COLO668 (cell line): ENCODE data around the gene PROZ.

Source experiments
- DNase-seq: peaks from one replicate; lab custom pipeline; 2025; ENCODE audit not compliant: unreplicated experiment; lab: John Stamatoyannopoulos, UW

PROZ gene

GRCh38 chr13:113171250-113172125 lies 13.0 kb downstream of the PROZ start:
- no peak for DNase-seq

DNA sequence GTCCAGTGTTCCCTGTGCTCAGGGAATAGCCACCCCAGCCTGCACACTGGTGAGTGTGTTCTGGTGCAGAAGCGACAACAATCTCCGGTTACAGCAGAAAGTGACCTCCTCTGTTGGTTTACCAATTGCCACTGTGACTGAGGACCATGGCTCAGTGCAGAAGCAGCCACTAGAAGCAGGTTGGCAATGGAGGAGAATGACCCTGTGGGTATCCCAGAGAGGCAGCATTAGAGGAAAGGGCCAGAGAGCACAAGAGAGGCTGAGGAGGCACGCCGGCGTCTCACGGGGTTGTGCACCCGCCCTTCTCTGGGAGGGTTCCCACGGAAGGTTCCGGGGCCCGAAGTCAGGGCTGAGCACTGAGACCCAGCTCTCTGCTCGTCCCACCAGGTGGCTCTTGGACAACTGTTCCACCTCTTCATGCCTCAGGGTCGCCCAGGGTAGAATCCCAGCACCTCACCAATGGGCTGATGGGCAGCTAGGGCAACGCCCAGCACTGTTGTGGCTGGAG lies 14.0 kb downstream of the PROZ start:
- no peak for DNase-seq

DNA sequence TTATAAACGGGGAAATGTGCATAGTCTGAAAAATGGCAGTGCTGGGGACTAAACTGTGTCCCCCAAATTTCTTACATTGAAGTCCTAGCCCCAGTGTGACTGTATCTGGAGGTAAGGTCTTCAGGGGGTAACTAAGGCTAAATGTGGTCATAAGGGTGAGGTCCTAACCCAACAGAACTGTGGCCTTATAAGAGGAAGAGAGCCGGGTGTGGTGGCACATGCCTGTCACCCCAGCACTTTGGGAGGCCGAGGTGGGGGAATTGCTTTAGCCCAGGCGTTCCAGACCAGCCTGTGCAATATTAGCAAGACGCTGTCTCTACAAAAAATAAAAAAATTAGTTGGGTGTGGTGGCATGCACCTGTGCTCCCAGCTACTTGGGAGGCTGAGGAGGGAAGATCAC lies 17.8 kb downstream of the PROZ start:
- DNase-seq = no peak

- no peak for DNase-seq
Observed at GRCh38 chr13:113176822-113177221, 18.4 kb downstream of the PROZ start.

GRCh38 chr13:113178070-113178895 lies 19.8 kb downstream of the PROZ start:
- DNase-seq = no peak

DNA sequence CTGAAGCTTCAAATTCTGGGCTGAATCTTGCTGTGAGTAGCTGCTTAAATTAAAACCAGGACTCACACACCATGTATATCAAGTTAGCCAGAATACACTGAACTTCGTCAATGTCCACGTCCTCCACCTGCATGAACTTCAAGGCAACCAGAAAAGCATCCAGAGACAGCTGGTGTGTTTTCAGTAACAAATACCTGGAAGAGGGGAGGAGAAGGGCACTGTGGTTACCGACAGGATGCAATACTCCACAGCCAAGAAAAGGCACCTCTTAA lies 20.4 kb downstream of the PROZ start:
- no peak for DNase-seq

DNA sequence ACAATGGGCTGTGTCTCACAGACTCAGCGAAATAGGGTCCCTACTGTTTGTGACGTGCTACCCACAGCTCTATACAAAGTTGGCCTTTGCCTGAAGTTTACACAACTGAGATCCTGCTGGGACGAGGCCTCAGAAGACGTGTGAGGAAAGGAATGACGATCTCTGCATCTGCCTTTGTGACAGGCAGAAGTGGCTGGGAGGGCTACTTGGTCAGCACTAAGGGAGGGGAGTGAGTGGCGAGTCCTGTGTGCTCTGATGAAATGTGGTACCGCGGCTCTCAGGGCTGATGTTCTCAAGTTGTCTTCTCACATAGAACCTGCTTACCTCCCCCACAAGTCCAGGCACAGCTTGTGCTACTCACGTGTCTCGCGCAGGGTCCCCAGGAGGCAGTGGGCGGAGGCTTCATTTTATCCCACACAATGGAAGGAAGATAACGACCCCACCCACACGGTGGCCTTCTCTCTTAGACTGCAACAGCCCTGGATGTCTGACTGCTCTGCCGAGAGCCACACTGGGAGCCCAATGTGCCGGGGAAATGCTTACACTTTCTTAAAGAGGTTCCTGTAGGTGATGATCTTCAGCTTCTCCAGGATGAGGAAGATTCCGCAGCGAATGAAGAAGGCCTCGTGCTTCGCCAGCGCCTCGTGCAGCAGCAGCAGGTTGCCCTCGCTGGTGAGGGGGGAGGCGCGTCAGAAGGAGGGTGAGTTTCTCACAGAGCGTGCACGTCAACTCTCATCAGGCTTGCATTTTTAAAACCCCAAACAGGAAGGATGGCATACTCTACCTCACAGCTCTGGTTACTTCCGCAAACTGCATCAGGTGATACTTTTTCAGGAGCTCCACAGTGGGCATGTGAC lies 21.2 kb downstream of the PROZ start:
- DNase-seq = no peak

DNA sequence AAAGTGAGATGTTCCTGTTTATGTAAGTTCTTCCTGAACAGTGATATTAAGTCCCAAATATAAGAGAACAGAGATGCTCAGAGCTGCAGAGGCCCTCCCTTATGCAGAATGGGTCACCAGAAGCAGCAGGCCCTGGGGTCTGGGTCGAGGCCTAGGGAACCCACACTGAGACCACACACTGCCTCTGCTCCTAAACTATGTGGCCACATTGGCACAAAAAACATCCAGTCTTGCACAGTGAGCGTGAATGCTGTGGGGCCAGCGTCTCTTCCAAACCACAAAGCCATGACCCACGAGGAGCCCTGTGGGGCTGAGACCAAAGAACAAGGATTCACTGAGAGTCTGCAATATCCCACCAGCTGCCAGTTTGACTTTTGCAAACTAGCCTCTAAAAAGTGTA lies 23.6 kb downstream of the PROZ start:
- no peak for DNase-seq

- no peak for DNase-seq
Observed at GRCh38 chr13:113183450-113184129, 25.1 kb downstream of the PROZ start.

- DNase-seq = no peak
Observed at GRCh38 chr13:113184568-113185440, 26.4 kb downstream of the PROZ start.

DNA sequence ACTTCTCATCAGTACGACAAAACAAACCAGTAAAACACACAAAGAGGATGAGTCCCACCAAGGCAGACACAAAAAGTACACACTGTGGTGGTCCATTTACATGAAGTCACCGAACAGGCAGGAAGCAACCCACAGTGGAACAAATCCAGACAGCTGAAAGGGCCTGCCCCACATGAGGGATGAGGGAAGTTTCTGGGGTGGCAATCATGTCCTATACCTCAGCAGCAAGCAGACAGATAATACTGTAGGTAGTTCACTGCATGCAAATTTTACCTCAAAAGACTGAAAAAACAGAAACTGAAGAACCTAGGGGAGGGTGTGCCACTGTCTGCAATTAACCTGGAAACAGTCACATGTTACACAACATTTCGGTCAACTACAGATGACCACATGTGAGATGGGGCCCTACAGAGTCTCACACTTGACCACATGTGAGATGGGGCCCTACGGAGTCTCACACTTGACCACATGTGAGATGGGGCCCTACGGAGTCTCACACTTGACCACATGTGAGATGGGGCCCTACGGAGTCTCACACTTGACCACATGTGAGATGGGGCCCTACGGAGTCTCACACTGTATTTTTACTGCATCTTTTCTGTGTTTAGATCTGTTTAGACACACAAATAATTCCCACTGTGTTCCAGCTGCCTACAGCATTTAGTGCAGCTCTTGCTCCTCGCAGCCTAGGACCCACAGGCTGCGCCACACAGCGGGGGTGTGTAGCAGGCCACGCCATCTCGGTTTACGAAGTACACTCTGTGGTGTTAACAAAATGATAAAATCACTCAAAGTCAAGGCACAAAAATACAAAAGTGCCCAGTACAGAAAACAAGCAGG lies 27.8 kb downstream of the PROZ start:
- no peak for DNase-seq

DNA sequence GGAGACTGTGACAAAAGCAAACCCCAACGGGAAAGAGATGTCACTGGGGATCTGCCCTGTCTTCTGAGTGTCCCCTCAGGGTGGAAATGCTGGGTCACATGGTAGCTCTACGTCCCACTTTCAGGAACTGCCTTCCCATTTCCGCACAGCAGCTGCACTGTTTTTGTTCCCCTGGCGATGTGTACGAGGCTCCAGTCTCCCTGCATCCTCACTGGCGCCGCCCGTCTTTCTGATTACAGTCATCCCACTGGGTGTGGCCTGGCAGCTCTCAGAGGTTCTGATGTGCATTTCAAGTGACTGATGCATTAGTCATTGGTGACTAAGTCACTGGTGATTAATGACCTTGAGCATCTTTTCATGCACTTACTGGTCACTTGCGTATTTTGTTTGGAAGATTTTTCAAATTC lies 28.8 kb downstream of the PROZ start:
- DNase-seq = peak; percentile 58

DNA sequence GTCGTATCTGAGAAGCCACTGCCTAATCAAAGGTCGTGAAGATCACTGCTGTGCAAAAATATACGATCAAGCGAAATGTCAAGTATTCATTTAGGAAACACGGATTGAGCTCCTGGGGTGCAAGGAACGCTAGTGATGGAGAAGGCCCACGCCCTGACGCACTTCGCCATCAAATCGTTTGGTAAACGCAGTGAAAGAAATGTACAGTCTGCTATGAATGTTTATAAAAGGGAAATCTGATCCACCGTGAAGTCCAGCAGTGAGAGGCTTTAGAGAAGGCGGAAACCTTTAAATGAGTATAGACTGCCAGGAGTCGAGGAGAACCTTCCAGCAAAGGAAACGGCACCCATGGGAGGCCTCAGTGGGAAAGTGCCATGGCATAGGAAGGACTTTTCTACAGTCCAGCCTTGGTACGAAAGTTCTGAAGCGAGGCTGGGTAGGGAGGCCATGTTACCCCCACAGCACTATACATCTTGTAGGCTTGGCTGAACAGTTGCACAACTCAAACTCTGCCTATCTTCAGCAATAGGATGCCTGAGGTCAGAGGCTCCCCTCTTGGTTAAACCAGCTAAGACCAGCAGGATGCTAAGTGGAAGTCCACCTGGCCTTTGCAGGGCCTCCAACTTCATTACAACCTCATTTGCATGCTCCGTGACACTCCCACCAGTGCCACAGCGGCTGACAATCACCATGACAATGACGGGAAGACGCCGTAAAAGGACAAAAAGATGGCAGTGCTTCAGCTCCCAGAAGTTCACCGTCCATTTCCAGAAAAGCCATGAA lies 29.6 kb downstream of the PROZ start:
- no peak for DNase-seq

GRCh38 chr13:113190181-113190580 lies 31.7 kb downstream of the PROZ start:
- no peak for DNase-seq

GRCh38 chr13:113192279-113192678 lies 33.8 kb downstream of the PROZ start:
- DNase-seq = no peak

- no peak for DNase-seq
Observed at GRCh38 chr13:113192902-113193301, 34.5 kb downstream of the PROZ start.

DNA sequence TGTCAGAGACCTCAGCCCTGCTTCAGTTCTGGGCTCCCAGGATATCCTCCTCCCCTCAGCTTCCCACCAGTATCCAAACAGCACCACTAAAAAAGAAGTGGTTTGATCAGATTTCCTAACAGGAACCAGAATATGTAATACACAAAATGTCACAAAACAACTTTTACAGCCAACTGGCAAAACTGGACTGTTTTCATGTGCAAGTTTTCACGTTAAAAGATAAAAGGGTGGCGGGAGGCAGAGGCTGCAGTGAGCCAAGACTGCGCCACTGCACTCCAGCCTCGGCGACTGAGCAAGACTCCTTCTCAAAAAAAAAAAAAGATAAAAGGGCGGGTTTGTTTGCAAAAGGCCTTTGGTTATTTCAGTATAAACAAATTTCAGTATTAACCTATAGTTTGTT lies 36.9 kb downstream of the PROZ start:
- DNase-seq = no peak
